Measurements from ENCODE around the gene PRKG1.

PRKG1 gene

DNA sequence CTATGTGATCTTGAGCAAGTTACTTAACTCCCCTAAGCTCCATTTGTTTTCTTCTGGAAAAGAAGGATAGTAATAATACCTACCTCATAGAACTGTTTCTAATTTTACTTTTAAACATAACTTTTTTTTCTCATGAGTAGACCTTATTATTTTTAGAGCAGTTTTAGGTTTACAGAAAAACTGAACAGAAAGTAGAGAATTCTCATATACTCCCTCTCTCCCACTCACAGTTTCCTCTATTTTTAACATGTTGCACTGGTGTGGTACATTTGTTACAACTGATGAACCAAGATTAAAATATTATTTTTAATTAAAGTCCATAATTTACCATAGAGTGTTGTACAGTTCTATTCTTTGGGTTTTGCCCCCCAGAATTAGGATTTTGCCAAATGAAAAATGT lies 846.4 kb downstream of the PRKG1 start:
- Histone ChIP-seq H3K9me3 (ENCODE audit: control extremely low read depth in 1 of 5, control insufficient read depth in 4 of 5, insufficient read depth in 2 of 5, low read depth in 1 of 5, low read length in 4 of 5) (peaks cover 0 to 4% (median 0%) of the 10 kb centered on the region in 5 experiments), H3K27me3 (replicated peaks in 2 of 5; ENCODE audit: control insufficient read depth in 4 of 5, insufficient read depth in 5 of 5, low read length in 4 of 5) (no peaks in the 10 kb centered on the region), H3K4me3 (ENCODE audit: control insufficient read depth in 1 of 7, extremely low read depth in 1 of 7, insufficient read depth in 4 of 7, low read depth in 2 of 7, low read length in 6 of 7) (no peak overlapping the region), H3K36me3 (ENCODE audit: control insufficient read depth in 4 of 4, insufficient read depth in 4 of 4, low read length in 3 of 4) (no peaks in the 10 kb centered on the region), H3K27ac (ENCODE audit: insufficient read depth in 1 of 2, low read depth in 1 of 2, low read length in 2 of 2, poor library complexity in 1 of 2, severe bottlenecking in 2 of 2) (no peak overlapping the region), H3K4me1 (ENCODE audit: control extremely low read depth in 1 of 4, control insufficient read depth in 4 of 4, insufficient read depth in 4 of 4, low read length in 3 of 4) (peaks cover 0 to 31% (median 9%) of the 10 kb centered on the region in 4 experiments)
- POLR2A ChIA-PET: no interaction called here
- CTCF ChIA-PET: no interaction called here
- no peak for DNase-seq

DNA sequence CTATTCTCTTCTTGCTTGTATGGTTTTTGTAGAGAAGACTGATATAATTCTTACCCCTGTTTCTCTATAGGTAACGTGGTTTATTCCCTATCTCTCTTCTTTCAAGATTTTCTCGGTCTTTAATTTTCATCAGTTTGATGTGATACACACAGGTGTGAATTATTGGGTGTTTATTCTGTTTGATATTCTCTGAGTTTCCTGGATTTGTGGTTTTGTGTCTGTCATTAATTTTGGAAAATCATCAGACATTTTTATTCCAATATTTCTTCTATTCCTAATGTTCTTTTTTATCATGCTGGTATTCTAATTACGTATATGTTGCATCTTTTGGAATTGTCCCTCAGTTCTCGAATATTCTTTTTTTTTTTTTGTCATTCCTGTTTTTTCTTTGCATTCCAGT lies 850.1 kb downstream of the PRKG1 start:
- no peak for DNase-seq
- Histone ChIP-seq H3K4me1 (ENCODE audit: control extremely low read depth in 1 of 4, control insufficient read depth in 4 of 4, insufficient read depth in 4 of 4, low read length in 3 of 4) (peaks cover 0 to 25% (median 4%) of the 10 kb centered on the region in 4 experiments), H3K27me3 (replicated peaks in 2 of 5; ENCODE audit: control insufficient read depth in 4 of 5, insufficient read depth in 5 of 5, low read length in 4 of 5) (no peaks in the 10 kb centered on the region), H3K27ac (ENCODE audit: insufficient read depth in 1 of 2, low read depth in 1 of 2, low read length in 2 of 2, poor library complexity in 1 of 2, severe bottlenecking in 2 of 2) (no peak overlapping the region), H3K9me3 (ENCODE audit: control extremely low read depth in 1 of 5, control insufficient read depth in 4 of 5, insufficient read depth in 2 of 5, low read depth in 1 of 5, low read length in 4 of 5) (peaks cover 0 to 4% (median 0%) of the 10 kb centered on the region in 5 experiments), H3K36me3 (ENCODE audit: control insufficient read depth in 4 of 4, insufficient read depth in 4 of 4, low read length in 3 of 4) (no peaks in the 10 kb centered on the region), H3K4me3 (ENCODE audit: control insufficient read depth in 1 of 7, extremely low read depth in 1 of 7, insufficient read depth in 4 of 7, low read depth in 2 of 7, low read length in 6 of 7) (no peak overlapping the region)
- WGBS (ENCODE audit: insufficient coverage): no CpG with 5 or more reads among the region's 4 CpGs
- ChIA-PET POLR2A (no interaction called here), CTCF (no interaction called here)

GRCh38 chr10:51926337-51926736 lies 852.0 kb downstream of the PRKG1 start:
- ChIA-PET CTCF (interaction anchor here (0.7 to 1.3 kb wide), 2 partner anchors 11 to 34 kb away, joined by 3 to 5 read pairs; no protein-coding TSS in a partner anchor), POLR2A (no interaction called here)
- Histone ChIP-seq H3K27ac (ENCODE audit: insufficient read depth in 1 of 2, low read depth in 1 of 2, low read length in 2 of 2, poor library complexity in 1 of 2, severe bottlenecking in 2 of 2) (no peak overlapping the region), H3K27me3 (replicated peaks in 2 of 5; ENCODE audit: control insufficient read depth in 4 of 5, insufficient read depth in 5 of 5, low read length in 4 of 5) (no peaks in the 10 kb centered on the region), H3K36me3 (ENCODE audit: control insufficient read depth in 4 of 4, insufficient read depth in 4 of 4, low read length in 3 of 4) (no peaks in the 10 kb centered on the region), H3K4me3 (ENCODE audit: control insufficient read depth in 1 of 7, extremely low read depth in 1 of 7, insufficient read depth in 4 of 7, low read depth in 2 of 7, low read length in 6 of 7) (no peak overlapping the region), H3K4me1 (ENCODE audit: control extremely low read depth in 1 of 4, control insufficient read depth in 4 of 4, insufficient read depth in 4 of 4, low read length in 3 of 4) (peaks cover 0 to 10% (median 0%) of the 10 kb centered on the region in 4 experiments), H3K9me3 (ENCODE audit: control extremely low read depth in 1 of 5, control insufficient read depth in 4 of 5, insufficient read depth in 2 of 5, low read depth in 1 of 5, low read length in 4 of 5) (peaks cover 0 to 4% (median 0%) of the 10 kb centered on the region in 5 experiments)
- WGBS (ENCODE audit: insufficient coverage): 97% methylated on average over 3 of the region's 5 CpGs
- DNase-seq: no peak

GRCh38 chr10:51928162-51928561 lies 853.9 kb downstream of the PRKG1 start:
- Histone ChIP-seq H3K36me3 (ENCODE audit: control insufficient read depth in 4 of 4, insufficient read depth in 4 of 4, low read length in 3 of 4) (no peaks in the 10 kb centered on the region), H3K9me3 (ENCODE audit: control extremely low read depth in 1 of 5, control insufficient read depth in 4 of 5, insufficient read depth in 2 of 5, low read depth in 1 of 5, low read length in 4 of 5) (peaks cover 0 to 4% (median 0%) of the 10 kb centered on the region in 5 experiments), H3K4me3 (ENCODE audit: control insufficient read depth in 1 of 7, extremely low read depth in 1 of 7, insufficient read depth in 4 of 7, low read depth in 2 of 7, low read length in 6 of 7) (no peak overlapping the region), H3K27me3 (replicated peaks in 2 of 5; ENCODE audit: control insufficient read depth in 4 of 5, insufficient read depth in 5 of 5, low read length in 4 of 5) (no peaks in the 10 kb centered on the region), H3K4me1 (ENCODE audit: control extremely low read depth in 1 of 4, control insufficient read depth in 4 of 4, insufficient read depth in 4 of 4, low read length in 3 of 4) (peaks cover 0 to 10% (median 0%) of the 10 kb centered on the region in 4 experiments), H3K27ac (ENCODE audit: insufficient read depth in 1 of 2, low read depth in 1 of 2, low read length in 2 of 2, poor library complexity in 1 of 2, severe bottlenecking in 2 of 2) (no peak overlapping the region)
- no peak for DNase-seq
- CTCF ChIA-PET: interaction anchor here (0.6 to 1.0 kb wide), 3 partner anchors 19 to 505 kb away, joined by 3 read pairs; no protein-coding TSS in a partner anchor
- POLR2A ChIA-PET: no interaction called here
- no CpG with 5 or more reads among the region's 1 CpG for whole genome bisulfite sequencing (ENCODE audit: insufficient coverage)

DNA sequence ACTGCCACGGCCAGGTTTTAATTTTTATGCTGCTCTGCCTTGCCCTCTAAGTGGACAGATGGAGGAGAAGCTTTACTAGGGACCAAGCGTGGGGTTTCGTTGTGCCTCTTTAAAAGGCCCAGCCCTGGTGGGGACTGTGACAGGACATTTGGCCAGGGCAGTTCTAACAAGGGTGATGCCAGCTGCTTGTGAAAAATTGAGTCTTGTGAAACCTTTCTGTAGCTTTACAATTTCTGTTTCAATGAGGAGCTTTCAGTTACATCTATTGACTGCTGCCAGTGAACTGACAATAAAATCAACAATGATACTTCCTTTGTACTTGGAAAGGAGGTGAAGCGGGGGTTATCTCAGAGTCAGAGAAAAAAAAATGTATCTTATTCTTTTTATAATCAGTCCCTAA lies 858.2 kb downstream of the PRKG1 start:
- Histone ChIP-seq H3K4me3 (ENCODE audit: control insufficient read depth in 1 of 7, extremely low read depth in 1 of 7, insufficient read depth in 4 of 7, low read depth in 2 of 7, low read length in 6 of 7) (no peak overlapping the region), H3K36me3 (ENCODE audit: control insufficient read depth in 4 of 4, insufficient read depth in 4 of 4, low read length in 3 of 4) (no peaks in the 10 kb centered on the region), H3K4me1 (ENCODE audit: control extremely low read depth in 1 of 4, control insufficient read depth in 4 of 4, insufficient read depth in 4 of 4, low read length in 3 of 4) (peaks cover 0 to 14% (median 0%) of the 10 kb centered on the region in 4 experiments), H3K27ac (ENCODE audit: insufficient read depth in 1 of 2, low read depth in 1 of 2, low read length in 2 of 2, poor library complexity in 1 of 2, severe bottlenecking in 2 of 2) (no peak overlapping the region), H3K27me3 (replicated peaks in 2 of 5; ENCODE audit: control insufficient read depth in 4 of 5, insufficient read depth in 5 of 5, low read length in 4 of 5) (no peaks in the 10 kb centered on the region), H3K9me3 (ENCODE audit: control extremely low read depth in 1 of 5, control insufficient read depth in 4 of 5, insufficient read depth in 2 of 5, low read depth in 1 of 5, low read length in 4 of 5) (no peaks in the 10 kb centered on the region)
- ChIA-PET CTCF (interaction anchor here (1.6 kb wide), 1 partner anchor 14 kb away, joined by 5 read pairs; no protein-coding TSS in a partner anchor), POLR2A (no interaction called here)
- no peak for DNase-seq
- 100% methylated on average over 2 of the region's 4 CpGs for WGBS (ENCODE audit: insufficient coverage)

GRCh38 chr10:51934373-51934772 lies 860.1 kb downstream of the PRKG1 start:
- ChIA-PET POLR2A (no interaction called here), CTCF (no interaction called here)
- Histone ChIP-seq H3K9me3 (ENCODE audit: control extremely low read depth in 1 of 5, control insufficient read depth in 4 of 5, insufficient read depth in 2 of 5, low read depth in 1 of 5, low read length in 4 of 5) (no peaks in the 10 kb centered on the region), H3K4me3 (ENCODE audit: control insufficient read depth in 1 of 7, extremely low read depth in 1 of 7, insufficient read depth in 4 of 7, low read depth in 2 of 7, low read length in 6 of 7) (no peak overlapping the region), H3K36me3 (ENCODE audit: control insufficient read depth in 4 of 4, insufficient read depth in 4 of 4, low read length in 3 of 4) (no peaks in the 10 kb centered on the region), H3K27me3 (replicated peaks in 2 of 5; ENCODE audit: control insufficient read depth in 4 of 5, insufficient read depth in 5 of 5, low read length in 4 of 5) (no peaks in the 10 kb centered on the region), H3K4me1 (ENCODE audit: control extremely low read depth in 1 of 4, control insufficient read depth in 4 of 4, insufficient read depth in 4 of 4, low read length in 3 of 4) (peaks cover 0 to 7% (median 0%) of the 10 kb centered on the region in 4 experiments), H3K27ac (ENCODE audit: insufficient read depth in 1 of 2, low read depth in 1 of 2, low read length in 2 of 2, poor library complexity in 1 of 2, severe bottlenecking in 2 of 2) (no peak overlapping the region)
- DNase-seq: no peak
- WGBS (ENCODE audit: insufficient coverage): 100% methylated on average over 2 of the region's 5 CpGs

- 30% methylated on average over 2 of the region's 5 CpGs for WGBS (ENCODE audit: insufficient coverage)
- H3K4me3 ChIP-seq (ENCODE audit: control insufficient read depth in 1 of 7, extremely low read depth in 1 of 7, insufficient read depth in 4 of 7, low read depth in 2 of 7, low read length in 6 of 7): no peak overlapping the region
- peak; percentile 14 to 74 (median 65) for DNase-seq
- ChIA-PET POLR2A (no interaction called here), CTCF (interaction anchor here (0.9 to 1.0 kb wide), 2 partner anchors 16 to 49 kb away, joined by 3 to 4 read pairs; no protein-coding TSS in a partner anchor)
- no peaks in the 10 kb centered on the region for H3K9me3 ChIP-seq (ENCODE audit: control extremely low read depth in 1 of 5, control insufficient read depth in 4 of 5, insufficient read depth in 2 of 5, low read depth in 1 of 5, low read length in 4 of 5)
- no peak overlapping the region for H3K27ac ChIP-seq (ENCODE audit: insufficient read depth in 1 of 2, low read depth in 1 of 2, low read length in 2 of 2, poor library complexity in 1 of 2, severe bottlenecking in 2 of 2)
- H3K4me1 ChIP-seq (ENCODE audit: control extremely low read depth in 1 of 4, control insufficient read depth in 4 of 4, insufficient read depth in 4 of 4, low read length in 3 of 4): peaks cover 0 to 7% (median 0%) of the 10 kb centered on the region in 4 experiments
- no peaks in the 10 kb centered on the region for H3K36me3 ChIP-seq (ENCODE audit: control insufficient read depth in 4 of 4, insufficient read depth in 4 of 4, low read length in 3 of 4)
- no peaks in the 10 kb centered on the region for H3K27me3 ChIP-seq (replicated peaks in 2 of 5; ENCODE audit: control insufficient read depth in 4 of 5, insufficient read depth in 5 of 5, low read length in 4 of 5)
These were observed 861.1 kb downstream of the PRKG1 start for GRCh38 chr10:51935341-51935740.

Data from common myeloid progenitor, CD34-positive (primary cell).